KOPT-K1 (cell line): ENCODE results near the gene PFN2.
"Not testable (repeated sequence)": the region's sequence is repeated elsewhere in the genome, so short reads cannot be mapped to it uniquely, and the experiment has no call there.

ENCODE experiments used
- H3K27ac ChIP-seq: fragments of 200-600 bp; sonication (generic); 2 replicates; pipeline ENCODE4 v1.5.1; 2016; ENCODE audit warnings: antibody characterized with exemption, mild to moderate bottlenecking, low read depth, low read length; ENCODE audit not compliant: poor library complexity, severe bottlenecking
- H3K36me3 ChIP-seq: fragments of 200-600 bp; sonication (generic); 2 replicates; pipeline ENCODE4 v1.5.1; 2017; ENCODE audit warnings: antibody characterized with exemption, mild to moderate bottlenecking, low read length, moderate library complexity; ENCODE audit not compliant: insufficient read depth
- H3K9me3 ChIP-seq: fragments of 200-600 bp; sonication (generic); 2 replicates; pipeline ENCODE4 v1.5.1; 2017; ENCODE audit warnings: antibody characterized with exemption, low read length, mild to moderate bottlenecking; ENCODE audit not compliant: insufficient read depth, poor library complexity, severe bottlenecking

PFN2 gene, protein sequence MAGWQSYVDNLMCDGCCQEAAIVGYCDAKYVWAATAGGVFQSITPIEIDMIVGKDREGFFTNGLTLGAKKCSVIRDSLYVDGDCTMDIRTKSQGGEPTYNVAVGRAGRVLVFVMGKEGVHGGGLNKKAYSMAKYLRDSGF

DNA sequence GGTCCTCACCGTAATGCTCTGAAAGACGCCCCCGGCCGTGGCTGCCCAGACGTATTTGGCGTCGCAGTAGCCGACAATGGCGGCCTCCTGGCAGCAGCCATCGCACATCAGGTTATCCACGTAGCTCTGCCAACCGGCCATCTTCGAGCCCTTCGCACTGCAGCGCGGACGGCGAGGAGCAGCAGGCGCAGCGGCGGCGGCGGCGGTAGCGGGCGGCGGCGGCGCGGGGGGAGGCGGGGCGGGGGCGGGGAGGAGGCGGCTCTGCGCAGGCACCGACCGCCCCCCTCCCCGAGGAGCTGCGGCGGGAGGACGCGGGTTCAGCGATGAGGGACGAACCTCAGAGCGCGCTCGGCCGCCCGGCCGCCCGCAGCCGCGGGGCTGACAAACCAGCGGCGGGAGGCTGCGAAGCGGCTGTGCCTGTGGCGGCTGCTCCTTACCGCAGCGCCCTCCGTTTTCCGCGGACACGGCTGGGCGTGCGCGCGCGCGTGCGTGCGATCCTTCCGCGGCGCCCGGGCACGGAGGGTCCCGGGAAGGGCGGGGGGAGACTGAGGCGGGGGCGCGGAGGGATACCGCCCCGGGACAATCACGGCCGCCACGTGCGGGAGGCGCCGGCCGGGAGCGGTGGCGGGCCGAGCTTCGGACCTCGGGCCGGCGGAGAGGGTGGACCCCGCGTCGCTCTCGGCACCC lies at the start of gene PFN2:
TSS of gene PFN2 (minus strand) at position 180 of the 687 bp plus-strand sequence. CDS start at position 141, 39 bp downstream.
- H3K36me3 ChIP-seq = no peaks in the 10 kb centered on the region
- no peaks in the 10 kb centered on the region for H3K9me3 ChIP-seq
- H3K27ac ChIP-seq = no peak within 1 kb of the TSS

- no peak overlapping the region for H3K27ac ChIP-seq
- H3K9me3 ChIP-seq = no peaks in the 10 kb centered on the region
Observed at GRCh38 chr3:150015901-150016300, 45.2 kb upstream of the PFN2 start.

DNA sequence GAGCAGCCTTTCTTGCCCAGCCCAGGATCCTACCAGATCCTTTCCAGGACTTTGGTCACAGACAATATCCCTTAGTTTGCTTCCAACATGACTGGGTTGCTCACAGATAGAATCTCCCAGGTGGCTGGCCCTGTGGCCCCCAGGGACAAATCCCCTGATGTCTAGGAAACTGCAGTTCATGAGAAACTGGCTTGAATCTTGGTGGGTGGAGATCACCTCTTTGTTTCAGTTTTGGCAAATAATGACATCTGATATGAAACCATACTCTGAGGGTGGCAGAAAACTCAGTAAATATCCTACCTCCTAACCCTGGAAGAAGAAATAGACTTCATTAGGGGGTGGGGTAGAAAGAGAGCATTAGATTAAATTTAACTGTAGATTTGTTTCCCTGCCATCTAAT lies 44.1 kb upstream of the PFN2 start:
- no peaks in the 10 kb centered on the region for H3K9me3 ChIP-seq
- no peak overlapping the region for H3K27ac ChIP-seq
- no peaks in the 10 kb centered on the region for H3K36me3 ChIP-seq

More at GRCh38 chr3:150015901-150016300, 45.2 kb upstream of the PFN2 start:
- H3K36me3 ChIP-seq = no peaks in the 10 kb centered on the region

- H3K27ac ChIP-seq = no peak overlapping the region
- no peaks in the 10 kb centered on the region for H3K9me3 ChIP-seq
- H3K36me3 ChIP-seq = no peaks in the 10 kb centered on the region
Observed at GRCh38 chr3:150013801-150014200, 43.1 kb upstream of the PFN2 start.

DNA sequence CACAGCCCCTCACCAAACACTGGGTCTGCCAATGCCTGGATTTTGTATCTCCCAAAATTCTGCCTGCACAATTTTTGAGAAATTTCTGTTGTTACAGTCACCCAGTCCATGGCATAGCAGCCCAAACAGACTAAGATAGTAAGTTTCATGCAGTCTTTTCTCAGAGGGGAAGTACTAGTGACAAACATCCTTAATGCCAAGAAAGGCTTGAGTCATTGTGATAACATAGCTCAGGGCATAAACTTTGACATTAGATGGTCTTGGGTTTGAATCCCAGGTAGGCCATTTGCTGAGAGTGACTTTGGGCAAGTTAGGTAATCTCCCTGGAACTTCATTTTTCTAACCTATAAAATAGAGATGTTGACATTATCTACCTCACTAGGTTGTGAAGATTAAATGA lies 36.1 kb upstream of the PFN2 start:
- Histone ChIP-seq H3K9me3 (no peaks in the 10 kb centered on the region), H3K36me3 (no peaks in the 10 kb centered on the region), H3K27ac (no peak overlapping the region)

DNA sequence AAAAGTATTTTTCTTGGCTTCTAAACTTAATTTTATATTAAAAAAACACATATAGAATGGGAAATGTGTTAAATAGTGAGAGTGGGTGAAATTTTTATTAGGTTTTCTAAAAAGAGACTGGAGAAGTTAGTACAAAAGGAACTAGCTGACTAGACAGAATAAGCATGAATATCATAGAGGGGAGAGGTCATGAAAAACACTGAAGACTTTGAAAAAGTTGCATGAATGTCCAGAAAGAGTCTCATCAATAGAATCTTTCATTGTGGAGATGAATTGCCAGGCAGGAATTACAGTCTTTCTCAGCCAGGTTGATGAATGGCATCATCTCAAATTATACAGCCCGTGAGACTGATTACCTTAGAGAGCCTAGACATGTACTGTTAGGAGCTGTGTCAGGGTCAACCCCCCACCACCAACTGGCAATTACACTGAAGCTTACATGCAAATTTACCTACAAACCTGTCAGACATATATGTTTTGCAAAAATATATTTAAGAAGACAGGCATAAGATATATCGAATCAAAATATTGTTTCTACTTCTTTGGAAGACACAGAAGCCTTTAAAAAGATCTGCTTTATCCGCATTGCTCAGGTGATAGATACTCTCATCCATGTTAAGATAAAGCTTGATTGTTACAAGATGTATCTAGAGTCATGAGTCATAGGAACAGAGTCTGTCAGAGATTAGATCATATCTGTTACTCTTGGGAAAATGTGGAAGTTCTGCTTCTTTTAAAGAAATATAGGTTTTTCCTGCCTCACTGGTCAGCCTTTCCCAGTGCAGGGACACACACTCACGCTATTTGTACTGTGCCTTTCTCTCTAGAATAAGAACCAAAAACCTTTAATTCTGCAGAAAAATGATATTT lies 34.8 kb upstream of the PFN2 start:
- no peaks in the 10 kb centered on the region for H3K36me3 ChIP-seq
- no peak overlapping the region for H3K27ac ChIP-seq
- no peaks in the 10 kb centered on the region for H3K9me3 ChIP-seq

- H3K36me3 ChIP-seq = no peaks in the 10 kb centered on the region
- H3K27ac ChIP-seq = no peak overlapping the region
- H3K9me3 ChIP-seq = no peaks in the 10 kb centered on the region
Observed at GRCh38 chr3:150000641-150001040, 29.9 kb upstream of the PFN2 start.

- H3K27ac ChIP-seq = no peak overlapping the region
- H3K36me3 ChIP-seq = no peaks in the 10 kb centered on the region
- peaks cover 7% of the 10 kb centered on the region for H3K9me3 ChIP-seq
Observed at GRCh38 chr3:149999421-149999820, 28.7 kb upstream of the PFN2 start.

DNA sequence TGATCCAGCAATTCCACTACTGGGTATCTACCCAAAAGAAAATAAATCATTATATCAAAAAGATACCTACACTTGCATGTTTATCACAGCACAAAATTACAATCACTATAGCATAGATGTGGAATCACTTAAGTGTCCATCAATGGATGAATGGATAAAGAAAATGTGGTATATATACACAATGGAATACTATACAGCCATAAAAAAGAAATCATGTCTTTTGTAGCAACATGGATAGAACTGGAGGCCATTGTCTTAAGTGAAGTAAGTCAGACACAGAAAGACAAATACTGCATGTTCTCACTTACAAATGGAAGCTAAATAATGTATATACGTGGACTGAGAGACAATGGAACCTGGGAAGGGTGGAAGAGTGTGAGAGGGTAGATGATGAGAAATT lies 28.3 kb upstream of the PFN2 start:
- H3K36me3 ChIP-seq = no peaks in the 10 kb centered on the region
- H3K27ac ChIP-seq = no peak overlapping the region

GRCh38 chr3:149992416-149993058 lies 21.8 kb upstream of the PFN2 start:
- Histone ChIP-seq H3K27ac (no peak overlapping the region), H3K9me3 (peaks cover 14% of the 10 kb centered on the region), H3K36me3 (no peaks in the 10 kb centered on the region)

More for the DNA sequence above, 28.3 kb upstream of the PFN2 start:
- H3K9me3 ChIP-seq = peaks cover 10% of the 10 kb centered on the region

DNA sequence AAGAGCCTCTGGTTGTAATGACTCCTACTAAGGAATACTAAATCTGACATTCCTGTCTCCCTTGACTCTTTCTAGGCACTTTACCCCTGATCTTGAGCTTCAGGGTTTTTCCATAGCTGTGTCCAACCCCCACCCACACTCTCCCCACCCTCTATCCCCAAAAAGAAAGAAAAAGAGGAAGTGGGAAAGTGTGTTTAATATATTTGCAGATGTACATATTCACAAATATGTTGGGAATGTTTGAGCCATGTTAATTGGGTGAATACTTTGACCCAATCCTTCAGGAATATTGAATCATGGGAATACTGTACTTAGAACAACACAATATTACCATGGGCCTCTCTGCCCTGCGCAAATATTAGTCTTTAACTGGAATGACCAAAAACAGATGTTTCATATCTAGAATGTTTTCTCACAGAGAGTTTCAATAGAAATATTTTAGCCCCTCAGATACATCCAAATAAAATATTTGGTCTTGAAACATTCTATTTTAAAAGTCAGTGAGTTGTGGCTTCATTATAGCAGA lies 19.8 kb upstream of the PFN2 start:
- H3K9me3 ChIP-seq = peaks cover 14% of the 10 kb centered on the region
- no peak overlapping the region for H3K27ac ChIP-seq
- no peaks in the 10 kb centered on the region for H3K36me3 ChIP-seq

GRCh38 chr3:149989307-149989706 lies 18.6 kb upstream of the PFN2 start:
- Histone ChIP-seq H3K36me3 (no peaks in the 10 kb centered on the region), H3K9me3 (peaks cover 5% of the 10 kb centered on the region), H3K27ac (no peak overlapping the region)

DNA sequence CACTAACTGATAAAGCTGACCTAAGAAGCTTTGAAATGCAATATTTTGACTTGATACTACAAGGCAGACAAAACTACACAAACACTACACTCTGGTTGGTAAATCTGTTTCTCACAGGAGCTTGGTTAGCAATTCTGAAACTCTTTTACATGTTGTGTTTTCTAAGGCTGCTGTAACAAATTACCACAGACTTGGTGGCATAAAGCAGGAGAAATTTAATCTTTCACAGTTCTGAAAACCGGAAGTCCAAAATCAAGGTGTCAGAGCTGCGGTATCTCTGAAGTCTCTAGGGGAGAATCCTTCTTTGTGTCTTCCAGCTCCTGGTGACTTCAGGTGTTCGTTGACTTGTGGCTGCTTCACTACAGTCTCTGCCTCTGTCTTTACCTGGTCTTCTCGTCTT lies 12.9 kb upstream of the PFN2 start:
- Histone ChIP-seq H3K36me3 (no peaks in the 10 kb centered on the region), H3K27ac (no peak overlapping the region), H3K9me3 (no peaks in the 10 kb centered on the region)

GRCh38 chr3:149983053-149983452 lies 12.4 kb upstream of the PFN2 start:
- not testable (repeated sequence) for H3K36me3 ChIP-seq, H3K27ac ChIP-seq, H3K9me3 ChIP-seq

- H3K36me3 ChIP-seq, H3K27ac ChIP-seq, H3K9me3 ChIP-seq: not testable (repeated sequence)
Observed at GRCh38 chr3:149981979-149982378, 11.3 kb upstream of the PFN2 start.
